ENCODE results near the gene RNF217.
"Not testable (repeated sequence)": the region's sequence is repeated elsewhere in the genome, so short reads cannot be mapped to it uniquely, and the experiment has no call there.

Gene RNF217

GRCh38 chr6:125044667-125045066 is 82.4 kb downstream of the RNF217 start:
- no peak for DNase-seq (ENCODE audit: extremely low spot score, insufficient read length, low read depth)
- no peak for FAIRE-seq

- no peak for DNase-seq (ENCODE audit: extremely low spot score, insufficient read length, low read depth)
- no peak for FAIRE-seq
Observed at GRCh38 chr6:125046107-125046925, 84.1 kb downstream of the RNF217 start.

GRCh38 chr6:125048274-125048673 is 86.0 kb downstream of the RNF217 start:
- FAIRE-seq (no peak), DNase-seq (ENCODE audit: extremely low spot score, insufficient read length, low read depth) (no peak)

GRCh38 chr6:125050663-125051318 is 88.6 kb downstream of the RNF217 start:
- no peak for FAIRE-seq
- no peak for DNase-seq (ENCODE audit: extremely low spot score, insufficient read length, low read depth)

- DNase-seq (ENCODE audit: extremely low spot score, insufficient read length, low read depth) (no peak), FAIRE-seq (no peak)
Observed at GRCh38 chr6:125053809-125054208, 91.6 kb downstream of the RNF217 start.

- FAIRE-seq (no peak), DNase-seq (ENCODE audit: extremely low spot score, insufficient read length, low read depth) (no peak)
Observed at GRCh38 chr6:125054331-125054730, 92.1 kb downstream of the RNF217 start.

DNA sequence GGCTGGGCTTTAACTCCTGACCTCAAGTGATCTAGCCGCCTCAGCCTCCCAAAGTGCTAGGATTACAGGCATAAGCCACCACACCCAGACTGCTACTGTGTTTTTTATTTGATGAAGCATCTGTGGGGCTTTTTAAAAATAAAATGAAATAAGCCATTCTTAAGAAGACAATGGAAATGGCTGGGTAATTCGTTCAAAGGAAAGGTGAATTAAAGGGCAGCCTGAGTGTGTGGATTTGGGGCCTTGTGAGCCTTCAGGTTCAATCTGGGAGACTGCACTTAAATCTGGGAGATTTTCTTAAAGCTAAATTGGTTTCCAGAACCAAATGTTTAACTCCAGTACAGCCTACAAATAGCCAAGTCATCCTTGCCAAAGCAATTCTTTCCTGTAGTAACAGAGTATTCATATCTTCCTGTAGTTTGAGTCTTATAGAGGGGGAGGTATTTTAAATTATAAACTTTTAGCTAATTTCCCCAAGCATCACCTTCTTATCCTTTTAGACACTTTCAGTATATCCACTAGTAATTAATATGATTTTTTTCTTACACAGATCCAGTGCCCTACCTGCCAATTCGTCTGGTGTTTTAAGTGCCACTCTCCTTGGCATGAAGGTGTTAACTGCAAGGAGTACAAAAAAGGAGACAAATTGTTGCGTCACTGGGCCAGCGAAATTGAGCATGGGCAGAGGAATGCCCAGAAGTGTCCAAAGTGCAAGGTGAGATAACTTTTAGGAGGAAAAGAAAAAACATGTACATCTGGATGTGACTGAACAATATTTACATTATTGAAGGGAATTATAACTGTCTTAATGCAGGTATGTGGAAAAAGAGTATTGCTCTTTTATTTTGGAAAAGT is 95.4 kb downstream of the RNF217 start:
- FAIRE-seq (no peak), DNase-seq (ENCODE audit: extremely low spot score, insufficient read length, low read depth) (no peak)

GRCh38 chr6:125058546-125058945 is 96.3 kb downstream of the RNF217 start:
- no peak for DNase-seq (ENCODE audit: extremely low spot score, insufficient read length, low read depth)
- no peak for FAIRE-seq

DNA sequence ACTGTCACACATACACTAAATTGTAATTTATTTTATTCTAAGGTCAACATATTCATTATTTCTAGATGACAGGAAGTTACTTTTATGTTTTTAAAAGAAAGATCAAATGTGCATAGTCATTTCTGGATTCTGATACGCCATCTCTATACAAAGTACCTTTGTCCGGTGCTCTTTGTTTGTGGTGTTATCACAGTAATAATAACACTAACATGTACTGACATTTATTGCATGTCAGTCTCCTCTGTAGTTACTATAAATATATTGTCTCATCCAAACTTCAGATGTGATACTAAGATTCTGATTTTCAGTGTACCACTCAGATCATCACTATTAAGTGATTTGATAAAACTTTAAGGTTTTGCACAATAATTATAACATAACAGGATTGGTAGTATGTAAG is 101.1 kb downstream of the RNF217 start:
- DNase-seq (ENCODE audit: extremely low spot score, insufficient read length, low read depth) (no peak), FAIRE-seq (no peak)

DNA sequence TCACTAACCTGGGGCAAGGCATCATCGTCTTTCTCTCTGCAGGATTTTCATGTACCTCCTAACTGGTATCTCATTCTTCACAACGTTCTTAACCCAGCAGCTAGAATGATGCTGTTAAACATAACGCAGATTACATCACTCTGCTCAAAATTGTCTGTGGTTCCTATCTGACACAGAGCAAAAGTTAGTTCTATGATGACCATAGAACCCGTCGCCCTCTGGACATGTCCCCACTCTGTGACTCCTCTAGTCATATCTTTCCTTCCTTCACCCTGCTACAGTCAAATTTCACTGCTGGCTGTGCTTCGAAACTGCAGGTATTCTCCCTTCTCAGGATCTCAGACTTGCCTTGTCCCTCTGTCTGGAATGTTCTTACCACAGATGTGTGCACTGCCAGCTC is 103.9 kb downstream of the RNF217 start:
- FAIRE-seq (no peak), DNase-seq (ENCODE audit: extremely low spot score, insufficient read length, low read depth) (no peak)

GRCh38 chr6:125066964-125067363 is 104.7 kb downstream of the RNF217 start:
- no peak for FAIRE-seq

GRCh38 chr6:125067552-125067951 is 105.3 kb downstream of the RNF217 start:
- FAIRE-seq (no peak), DNase-seq (ENCODE audit: extremely low spot score, insufficient read length, low read depth) (no peak)

More at GRCh38 chr6:125066964-125067363, 104.7 kb downstream of the RNF217 start:
- no peak for DNase-seq (ENCODE audit: extremely low spot score, insufficient read length, low read depth)

DNA sequence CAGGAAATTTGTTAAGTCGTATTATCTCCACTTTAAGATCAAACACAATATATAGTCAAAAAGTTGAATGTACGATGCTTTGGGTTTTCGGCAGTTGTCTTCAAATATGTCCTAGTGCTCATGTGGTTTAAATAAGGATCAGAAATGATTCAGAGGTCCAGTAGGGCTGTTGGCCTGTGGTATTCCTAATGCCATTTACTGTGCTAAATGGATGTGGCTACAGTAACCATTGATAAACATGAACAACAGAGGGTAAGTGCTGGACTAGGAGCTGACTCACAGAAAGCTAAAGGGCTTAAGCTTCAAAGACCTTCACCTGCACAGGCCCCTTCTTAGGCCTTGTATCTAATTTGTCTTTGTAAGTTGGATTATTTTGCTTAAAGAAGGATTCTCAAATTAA is 110.8 kb downstream of the RNF217 start:
- FAIRE-seq: no peak

GRCh38 chr6:125074120-125074519 is 111.9 kb downstream of the RNF217 start:
- FAIRE-seq: no peak
- DNase-seq (ENCODE audit: extremely low spot score, insufficient read length, low read depth): no peak

More for the DNA sequence above, 110.8 kb downstream of the RNF217 start:
- no peak for DNase-seq (ENCODE audit: extremely low spot score, insufficient read length, low read depth)

GRCh38 chr6:125075073-125075472 is 112.8 kb downstream of the RNF217 start:
- DNase-seq (ENCODE audit: extremely low spot score, insufficient read length, low read depth); FAIRE-seq: not testable (repeated sequence)

DNA sequence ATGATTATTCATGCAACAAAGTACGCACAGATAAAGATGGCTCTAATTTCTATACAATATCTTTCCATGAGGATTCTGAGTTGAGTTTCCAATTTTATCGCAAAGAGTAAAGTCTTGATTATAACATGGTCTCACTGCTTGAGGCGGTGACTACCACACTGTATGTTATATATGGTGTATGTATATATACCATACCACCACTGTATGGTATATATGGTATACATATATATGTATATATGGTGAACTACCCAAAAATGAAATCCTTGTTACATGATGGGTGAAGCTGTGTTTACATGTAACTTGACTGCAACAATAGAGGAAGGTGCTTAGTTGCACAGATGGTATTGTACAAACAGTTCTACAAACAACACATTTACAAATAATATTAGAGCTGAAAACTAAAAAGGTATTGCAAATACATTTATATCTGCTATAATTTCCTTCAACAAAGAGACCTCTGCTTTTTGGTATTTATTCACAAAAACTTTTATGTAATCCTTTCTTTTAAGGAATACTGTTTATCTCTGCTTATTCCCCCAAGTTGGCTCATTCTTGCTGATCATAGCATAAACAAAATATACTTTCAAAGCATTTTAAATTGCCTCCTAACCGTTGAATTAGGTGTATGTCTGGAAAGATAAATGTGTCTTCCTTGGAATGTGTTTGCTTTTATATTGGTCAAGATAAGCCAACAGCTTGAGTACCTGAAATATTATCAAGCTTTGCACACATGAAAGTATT is 113.7 kb downstream of the RNF217 start:
- DNase-seq (ENCODE audit: extremely low spot score, insufficient read length, low read depth): no peak
- FAIRE-seq: no peak

GRCh38 chr6:125076482-125076742 is 114.2 kb downstream of the RNF217 start:
- no peak for DNase-seq (ENCODE audit: extremely low spot score, insufficient read length, low read depth)
- FAIRE-seq: no peak

DNA sequence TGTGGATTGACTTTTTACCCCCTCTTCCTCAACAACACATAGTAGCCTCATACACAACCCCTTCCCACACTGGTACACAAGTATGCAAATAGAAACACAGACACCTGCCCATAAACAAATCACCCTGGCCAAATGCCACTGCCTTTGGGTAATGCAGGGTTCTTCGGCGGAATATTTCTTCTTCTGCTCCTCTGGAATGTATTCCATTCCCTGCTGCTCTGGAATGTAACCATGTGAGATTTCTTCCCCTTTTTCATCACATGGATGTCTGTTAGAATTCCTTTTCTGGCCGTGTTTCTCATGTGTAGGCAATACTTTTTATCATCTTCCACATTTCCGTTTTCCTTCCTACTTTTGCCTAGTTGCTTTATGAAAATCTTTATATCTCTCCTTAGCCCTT is 115.2 kb downstream of the RNF217 start:
- DNase-seq (ENCODE audit: extremely low spot score, insufficient read length, low read depth): no peak
- FAIRE-seq: no peak

DNA sequence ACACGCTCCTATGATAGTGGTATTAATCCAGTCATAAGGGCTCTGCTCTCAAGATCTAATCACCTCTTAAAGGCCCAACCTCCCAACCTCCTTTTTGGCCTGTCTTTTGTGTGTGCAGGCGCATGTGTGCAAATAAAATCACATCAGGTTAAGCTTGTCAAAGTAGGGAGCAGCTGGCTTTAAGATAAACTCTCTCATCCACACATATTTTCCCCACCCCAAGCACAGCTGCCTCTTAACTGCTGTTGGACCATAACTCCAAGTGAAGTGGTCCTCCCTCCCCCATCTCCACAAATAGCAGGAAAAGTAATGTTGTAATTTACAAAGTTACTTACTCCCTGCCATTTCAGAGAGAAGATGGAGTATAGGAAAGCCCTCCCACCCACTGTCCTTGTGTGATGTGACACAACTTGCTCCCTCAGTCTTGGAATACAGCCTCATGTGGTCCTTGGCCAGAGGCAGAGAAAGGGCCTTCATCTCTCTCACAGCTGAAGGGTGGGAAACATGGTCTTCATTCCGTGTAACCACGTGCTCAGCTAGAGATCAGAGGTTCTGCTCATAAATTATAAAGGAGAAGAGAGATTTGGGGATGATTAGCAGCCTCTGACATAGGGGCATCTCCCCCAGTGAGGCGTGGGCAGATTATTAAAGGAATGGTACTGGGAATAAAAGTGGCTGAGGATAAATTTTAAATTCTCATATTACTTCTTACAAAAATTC is 116.5 kb downstream of the RNF217 start:
- FAIRE-seq (no peak), DNase-seq (ENCODE audit: extremely low spot score, insufficient read length, low read depth) (no peak)

Measured in GM18507 (cell line).